GM12872 (cell line): ENCODE results near the gene FBLIM1.

Experiments used
- CTCF ChIP-seq: IDR thresholded peaks from 3 replicates; pipeline ENCODE4 v1.5.1; 2011; ENCODE audit warnings: low read depth, mild to moderate bottlenecking, low read length, moderate library complexity; ENCODE audit not compliant: insufficient read depth

The FBLIM1 gene

GRCh38 chr1:15833842-15834405, 75.3 kb downstream of the FBLIM1 start:
- no peak for TF ChIP-seq CTCF

GRCh38 chr1:15834406-15835204, 76.0 kb downstream of the FBLIM1 start:
- no peak for TF ChIP-seq CTCF

- TF ChIP-seq CTCF: no peak
These were observed 76.7 kb downstream of the FBLIM1 start for GRCh38 chr1:15835205-15835740.

- TF ChIP-seq CTCF: no peak
These were observed 77.3 kb downstream of the FBLIM1 start for GRCh38 chr1:15835741-15836510.
